ENCODE data around the gene CCDC7.

CCDC7 gene

GRCh38 chr10:32877915-32878314 is 432.0 kb downstream of the CCDC7 start:
- Mint-ChIP-seq H3K27me3 (ENCODE audit: low read depth) (no peaks in the 10 kb centered on the region), H3K36me3 (ENCODE audit: low read depth) (no peaks in the 10 kb centered on the region), H3K9me3 (peaks cover 6% of the 10 kb centered on the region), H3K27ac (no peak overlapping the region), H3K4me3 (no peak overlapping the region), H3K4me1 (no peaks in the 10 kb centered on the region)
- TF ChIP-seq CTCF (IDR thresholded peaks at IDR 0.05; ENCODE audit: unreplicated experiment in 3 of 3): no peak

- H3K4me3 Mint-ChIP-seq: no peak overlapping the region
- no peak overlapping the region for H3K27ac Mint-ChIP-seq
- H3K27me3 Mint-ChIP-seq (ENCODE audit: low read depth): no peaks in the 10 kb centered on the region
- no peaks in the 10 kb centered on the region for H3K9me3 Mint-ChIP-seq
- H3K4me1 Mint-ChIP-seq: no peaks in the 10 kb centered on the region
- no peaks in the 10 kb centered on the region for H3K36me3 Mint-ChIP-seq (ENCODE audit: low read depth)
- no peak for TF ChIP-seq CTCF (IDR thresholded peaks at IDR 0.05; ENCODE audit: unreplicated experiment in 3 of 3)
These were observed 432.7 kb downstream of the CCDC7 start for GRCh38 chr10:32878646-32879045.

GRCh38 chr10:32882076-32882475 is 436.1 kb downstream of the CCDC7 start:
- Mint-ChIP-seq H3K4me3 (no peak overlapping the region), H3K27me3 (ENCODE audit: low read depth) (no peaks in the 10 kb centered on the region), H3K9me3 (no peaks in the 10 kb centered on the region), H3K36me3 (ENCODE audit: low read depth) (no peaks in the 10 kb centered on the region), H3K27ac (no peak overlapping the region), H3K4me1 (no peaks in the 10 kb centered on the region)
- TF ChIP-seq CTCF (IDR thresholded peaks at IDR 0.05; ENCODE audit: unreplicated experiment in 3 of 3): no peak

GRCh38 chr10:32887481-32887880 is 441.5 kb downstream of the CCDC7 start:
- Mint-ChIP-seq H3K36me3 (ENCODE audit: low read depth) (no peaks in the 10 kb centered on the region), H3K4me3 (no peak overlapping the region), H3K9me3 (no peaks in the 10 kb centered on the region), H3K27ac (no peak overlapping the region), H3K4me1 (no peaks in the 10 kb centered on the region), H3K27me3 (ENCODE audit: low read depth) (no peaks in the 10 kb centered on the region)
- no peak for TF ChIP-seq CTCF (IDR thresholded peaks at IDR 0.05; ENCODE audit: unreplicated experiment in 3 of 3)

- Mint-ChIP-seq H3K9me3 (no peaks in the 10 kb centered on the region), H3K4me1 (no peaks in the 10 kb centered on the region)
- no peak for TF ChIP-seq CTCF (IDR thresholded peaks at IDR 0.05; ENCODE audit: unreplicated experiment in 3 of 3)
These were observed 442.4 kb downstream of the CCDC7 start for GRCh38 chr10:32888161-32888927.

GRCh38 chr10:32889631-32890212 is 443.8 kb downstream of the CCDC7 start:
- Mint-ChIP-seq H3K9me3 (no peaks in the 10 kb centered on the region), H3K27me3 (ENCODE audit: low read depth) (no peaks in the 10 kb centered on the region), H3K27ac (no peak overlapping the region), H3K4me3 (no peak overlapping the region), H3K4me1 (no peaks in the 10 kb centered on the region), H3K36me3 (ENCODE audit: low read depth) (peaks cover under 1% of the 10 kb centered on the region)
- TF ChIP-seq CTCF (IDR thresholded peaks at IDR 0.05; ENCODE audit: unreplicated experiment in 3 of 3): no peak

More at GRCh38 chr10:32888161-32888927, 442.4 kb downstream of the CCDC7 start:
- Mint-ChIP-seq H3K27me3 (ENCODE audit: low read depth) (no peaks in the 10 kb centered on the region), H3K4me3 (no peak overlapping the region), H3K36me3 (ENCODE audit: low read depth) (no peaks in the 10 kb centered on the region), H3K27ac (no peak overlapping the region)
